Activated CD8-positive, alpha-beta memory T cell treated with anti-CD3 and anti-CD28 coated beads, Interleukin-2, amount 50 U/mL, for 48 hours (primary cell): ENCODE measurements around the gene RLN2.

Experiments
- DNase-seq: peaks from one replicate; pipeline ENCODE4 v3.0.0-alpha.2; 2020

Gene RLN2

DNA sequence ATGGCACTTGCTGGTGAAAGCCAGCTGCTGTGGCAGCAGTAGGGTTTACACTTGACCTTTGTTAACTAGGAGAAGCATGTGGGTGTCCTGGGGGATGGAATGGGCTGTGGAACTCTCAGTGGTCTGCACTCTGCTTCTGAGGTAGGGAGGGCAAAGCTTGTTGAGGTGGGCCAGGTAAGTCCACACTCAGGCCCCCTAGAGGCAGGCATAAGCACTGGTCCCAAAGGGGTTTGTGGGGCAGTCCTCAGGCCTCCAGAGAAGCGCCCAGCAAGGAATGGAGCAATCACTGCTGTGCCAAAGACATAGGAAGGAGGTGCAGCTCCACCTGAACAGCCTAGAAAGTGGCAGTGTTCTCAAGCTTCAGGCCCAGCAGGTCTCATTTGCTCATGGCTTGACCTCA lies 38.6 kb downstream of the RLN2 start:
- no peak for DNase-seq

DNA sequence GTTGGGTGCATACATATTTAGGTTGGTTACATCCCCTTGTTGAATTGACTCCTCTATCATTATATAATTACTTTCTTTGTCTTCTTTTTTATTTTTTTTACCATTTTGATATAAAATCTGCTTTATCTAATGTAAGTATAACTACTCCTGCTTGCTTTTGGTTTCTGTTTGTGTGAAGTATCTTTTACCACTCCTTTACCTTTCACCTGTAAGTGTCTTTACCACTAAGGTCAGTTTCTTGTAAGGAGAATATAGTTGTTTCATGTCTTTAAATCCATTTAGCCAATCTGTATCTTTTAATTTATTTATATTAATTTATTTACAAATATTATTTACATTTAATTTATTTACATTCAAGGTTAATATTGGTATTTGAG lies 40.3 kb downstream of the RLN2 start:
- DNase-seq = no peak

DNA sequence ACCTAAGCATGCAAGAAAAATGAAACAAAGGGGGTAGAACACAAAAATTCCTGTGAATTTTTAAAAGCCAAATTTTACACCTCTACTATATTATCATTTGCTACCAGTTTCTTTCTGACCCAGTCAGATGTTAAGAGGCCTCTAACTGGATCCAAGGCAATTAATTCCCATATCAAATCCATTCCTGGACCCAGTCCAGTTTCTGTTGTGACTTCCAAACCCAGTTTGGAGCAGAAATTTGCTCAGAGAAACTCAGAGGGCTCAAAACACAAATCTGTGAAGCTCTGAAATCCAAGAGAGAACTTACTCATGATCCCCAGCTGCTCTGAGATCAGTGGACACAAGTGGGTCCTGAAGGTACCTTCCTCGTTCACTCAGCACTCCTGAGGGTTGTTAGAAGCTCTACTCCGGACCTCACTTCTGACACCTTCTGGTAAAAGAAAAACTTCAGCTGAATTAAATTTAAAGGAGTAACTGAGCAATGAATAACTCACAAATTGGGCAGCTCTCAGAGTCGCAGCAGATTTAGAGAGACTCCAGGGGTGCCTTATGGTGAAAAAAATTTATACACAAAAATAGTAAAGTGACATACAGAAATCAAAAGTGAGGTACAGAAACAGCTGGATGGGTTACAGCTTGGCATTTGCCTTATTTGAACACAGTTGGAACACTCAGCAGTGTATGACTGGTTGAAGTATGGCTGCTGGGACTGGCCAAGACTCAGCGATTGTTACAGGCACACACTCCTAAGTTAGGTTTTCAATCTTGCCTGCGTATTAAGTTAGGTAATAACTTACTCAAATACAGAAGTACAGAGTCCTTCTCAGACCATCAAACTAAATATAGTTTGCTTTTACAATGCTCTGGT lies 40.9 kb downstream of the RLN2 start:
- DNase-seq = no peak
